Measurements from ENCODE around the gene PHLPP1.

DNA sequence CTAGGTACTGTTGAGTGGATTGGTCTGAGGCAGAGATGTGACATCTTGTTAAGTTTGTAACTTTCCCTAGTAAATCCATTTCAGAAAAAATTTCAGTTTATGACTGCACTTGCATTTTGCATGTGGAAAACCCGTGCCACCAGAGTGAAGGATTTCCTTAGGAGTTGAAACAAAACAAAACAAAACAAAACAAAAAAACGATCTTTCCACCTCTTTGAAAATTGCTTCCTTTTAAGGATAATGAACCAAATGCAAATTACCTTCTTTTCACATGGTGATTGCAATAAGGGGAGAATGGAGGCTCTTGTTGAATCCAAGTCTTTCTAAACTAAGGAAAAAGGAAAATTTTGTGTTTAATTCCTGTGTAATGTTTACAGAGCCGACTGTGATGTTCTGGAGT, 43.2 kb downstream of the PHLPP1 start:
- TF ChIP-seq, protein P1, sequence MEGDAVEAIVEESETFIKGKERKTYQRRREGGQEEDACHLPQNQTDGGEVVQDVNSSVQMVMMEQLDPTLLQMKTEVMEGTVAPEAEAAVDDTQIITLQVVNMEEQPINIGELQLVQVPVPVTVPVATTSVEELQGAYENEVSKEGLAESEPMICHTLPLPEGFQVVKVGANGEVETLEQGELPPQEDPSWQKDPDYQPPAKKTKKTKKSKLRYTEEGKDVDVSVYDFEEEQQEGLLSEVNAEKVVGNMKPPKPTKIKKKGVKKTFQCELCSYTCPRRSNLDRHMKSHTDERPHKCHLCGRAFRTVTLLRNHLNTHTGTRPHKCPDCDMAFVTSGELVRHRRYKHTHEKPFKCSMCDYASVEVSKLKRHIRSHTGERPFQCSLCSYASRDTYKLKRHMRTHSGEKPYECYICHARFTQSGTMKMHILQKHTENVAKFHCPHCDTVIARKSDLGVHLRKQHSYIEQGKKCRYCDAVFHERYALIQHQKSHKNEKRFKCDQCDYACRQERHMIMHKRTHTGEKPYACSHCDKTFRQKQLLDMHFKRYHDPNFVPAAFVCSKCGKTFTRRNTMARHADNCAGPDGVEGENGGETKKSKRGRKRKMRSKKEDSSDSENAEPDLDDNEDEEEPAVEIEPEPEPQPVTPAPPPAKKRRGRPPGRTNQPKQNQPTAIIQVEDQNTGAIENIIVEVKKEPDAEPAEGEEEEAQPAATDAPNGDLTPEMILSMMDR (IDR thresholded peaks at IDR 0.05 in 4 of 5, conservative IDR thresholded peaks at IDR 0.05 in 1 of 5) = no peak
- TF ChIP-seq POLR2A (IDR thresholded peaks at IDR 0.05) = no peak

Measured in gastrocnemius medialis (tissue), 4 donors.